ENCODE data around the gene MIGA2. TPM values are rescaled to one million over a fixed set of nuclear protein-coding genes. Genes with fewer than 3 reads are reported as not detected.

Gene MIGA2
- total RNA-seq, 1 donor from 2014 or later = 21.6 TPM

- Histone ChIP-seq H3K4me3 (ENCODE audit: low read depth, low read length) (no peak overlapping the region), H3K27me3 (ENCODE audit: control insufficient read depth, insufficient read depth, low read length) (no peaks in the 10 kb centered on the region), H3K36me3 (ENCODE audit: control insufficient read depth, insufficient read depth, low read length) (peaks cover 1% of the 10 kb centered on the region)
- DNase-seq (ENCODE audit: low read depth) = no peak
- TF ChIP-seq CTCF (IDR thresholded peaks at IDR 0.05; ENCODE audit: insufficient read depth, low read length, poor library complexity, severe bottlenecking) = no peak
Observed at GRCh38 chr9:129012893-129013448, 23.5 kb upstream of the MIGA2 start.

- H3K27me3 ChIP-seq (ENCODE audit: control insufficient read depth, insufficient read depth, low read length) = no peaks in the 10 kb centered on the region
- H3K4me3 ChIP-seq (ENCODE audit: low read depth, low read length) = no peak overlapping the region
- no peak for TF ChIP-seq CTCF (IDR thresholded peaks at IDR 0.05; ENCODE audit: insufficient read depth, low read length, poor library complexity, severe bottlenecking)
- no peak for DNase-seq (ENCODE audit: low read depth)
- peaks cover 1% of the 10 kb centered on the region for H3K36me3 ChIP-seq (ENCODE audit: control insufficient read depth, insufficient read depth, low read length)
Observed at GRCh38 chr9:129013674-129014073, 22.8 kb upstream of the MIGA2 start.

GRCh38 chr9:129014124-129014523, 22.3 kb upstream of the MIGA2 start:
- H3K36me3 ChIP-seq (ENCODE audit: control insufficient read depth, insufficient read depth, low read length) = peaks cover 1% of the 10 kb centered on the region
- H3K4me3 ChIP-seq (ENCODE audit: low read depth, low read length) = no peak overlapping the region
- no peak for DNase-seq (ENCODE audit: low read depth)
- TF ChIP-seq CTCF (IDR thresholded peaks at IDR 0.05; ENCODE audit: insufficient read depth, low read length, poor library complexity, severe bottlenecking) = no peak
- H3K27me3 ChIP-seq (ENCODE audit: control insufficient read depth, insufficient read depth, low read length) = no peaks in the 10 kb centered on the region

GRCh38 chr9:129014608-129015007, 21.8 kb upstream of the MIGA2 start:
- no peak for TF ChIP-seq CTCF (IDR thresholded peaks at IDR 0.05; ENCODE audit: insufficient read depth, low read length, poor library complexity, severe bottlenecking)
- H3K36me3 ChIP-seq (ENCODE audit: control insufficient read depth, insufficient read depth, low read length) = peaks cover 1% of the 10 kb centered on the region
- H3K4me3 ChIP-seq (ENCODE audit: low read depth, low read length) = no peak overlapping the region
- no peak for DNase-seq (ENCODE audit: low read depth)
- no peaks in the 10 kb centered on the region for H3K27me3 ChIP-seq (ENCODE audit: control insufficient read depth, insufficient read depth, low read length)

- H3K27me3 ChIP-seq (ENCODE audit: control insufficient read depth, insufficient read depth, low read length) = no peaks in the 10 kb centered on the region
- no peaks in the 10 kb centered on the region for H3K36me3 ChIP-seq (ENCODE audit: control insufficient read depth, insufficient read depth, low read length)
- no peak for DNase-seq (ENCODE audit: low read depth)
- no peak overlapping the region for H3K4me3 ChIP-seq (ENCODE audit: low read depth, low read length)
- TF ChIP-seq CTCF (IDR thresholded peaks at IDR 0.05; ENCODE audit: insufficient read depth, low read length, poor library complexity, severe bottlenecking) = no peak
Observed at GRCh38 chr9:129021091-129021490, 15.3 kb upstream of the MIGA2 start.

- Histone ChIP-seq H3K4me3 (ENCODE audit: low read depth, low read length) (no peak overlapping the region), H3K27me3 (ENCODE audit: control insufficient read depth, insufficient read depth, low read length) (no peaks in the 10 kb centered on the region), H3K36me3 (ENCODE audit: control insufficient read depth, insufficient read depth, low read length) (no peaks in the 10 kb centered on the region)
- TF ChIP-seq CTCF (IDR thresholded peaks at IDR 0.05; ENCODE audit: insufficient read depth, low read length, poor library complexity, severe bottlenecking) = no peak
- DNase-seq (ENCODE audit: low read depth) = no peak
Observed at GRCh38 chr9:129022037-129022436, 14.4 kb upstream of the MIGA2 start.
